AG04450 (cell line): ENCODE data around the gene MST1R. TPM values are rescaled to one million over a fixed set of nuclear protein-coding genes. Genes with fewer than 3 reads are reported as not detected.

Experiments
- CTCF ChIA-PET: fragments of 300-600, 350-600 bp; formaldehyde crosslinking; extraction: SDS; loops from one replicate; lab custom pipeline; 2022; ENCODE audit warnings: antibody characterized with exemption, inconsistent platforms; lab: Charles Lee
- POLR2A ChIA-PET: fragments of 350-600 bp; formaldehyde crosslinking; extraction: SDS; loops from one replicate; lab custom pipeline; 2021; ENCODE audit warnings: antibody characterized with exemption, inconsistent platforms; lab: Yijun Ruan, JAX
- DNase-seq: peaks from one replicate; pipeline ENCODE4 v3.0.0-alpha.2; 2011; ENCODE audit warnings: low read depth, low spot score
- H3K27ac ChIP-seq: one replicate; pipeline ENCODE4 v1.5.1; 2012; ENCODE audit warnings: low read depth, low read length, control low read depth
- H3K27me3 ChIP-seq: one replicate; pipeline ENCODE4 v1.6.0; 2012; ENCODE audit warnings: low read length; ENCODE audit not compliant: control insufficient read depth, insufficient read depth
- H3K4me3 ChIP-seq: 2 replicates; pipeline ENCODE4 v1.5.1; 2011; ENCODE audit warnings: mild to moderate bottlenecking, low read depth, low read length, control low read depth
- H3K9me3 ChIP-seq: 2 replicates; pipeline ENCODE4 v1.5.1; 2012; ENCODE audit warnings: low read length; ENCODE audit not compliant: control insufficient read depth, insufficient read depth
- polyA plus RNA-seq: library from polyadenylated mRNA; depleted of rRNA; stranded (reverse); fragments of >200 nt; gene quantifications from 2 replicates; pipeline ENCODE4 v1.2.3, GENCODE V29; 2011
- TF ChIP-seq, protein P1 (sequence below): IDR thresholded peaks from 2 replicates; pipeline ENCODE4 v1.5.1; 2011; ENCODE audit warnings: low read depth, low read length, control low read depth, inconsistent platforms

MST1R gene
- polyA plus RNA-seq, 1 experiment: 0.10 TPM

DNA sequence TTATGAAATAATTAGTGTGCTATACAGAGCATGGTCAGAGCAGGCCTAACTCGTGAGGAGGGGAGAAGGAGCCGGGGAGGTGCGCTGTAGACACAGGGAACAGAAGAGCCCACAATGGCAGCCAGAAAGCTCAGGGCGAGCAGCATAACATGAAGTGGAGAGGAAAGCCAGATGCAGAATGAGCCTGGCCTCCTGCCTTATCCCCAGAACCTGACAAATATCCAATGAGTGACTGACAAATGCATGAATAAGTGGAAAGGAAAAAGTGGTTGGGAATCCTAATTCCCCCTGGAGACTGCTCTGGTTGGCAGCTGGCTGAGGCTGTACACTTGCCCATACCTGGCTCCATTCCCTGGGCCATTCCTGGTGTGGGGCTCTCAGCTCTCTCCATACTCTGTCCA lies 9.2 kb upstream of the MST1R start:
- H3K4me3 ChIP-seq: no peak overlapping the region
- TF ChIP-seq, protein P1, sequence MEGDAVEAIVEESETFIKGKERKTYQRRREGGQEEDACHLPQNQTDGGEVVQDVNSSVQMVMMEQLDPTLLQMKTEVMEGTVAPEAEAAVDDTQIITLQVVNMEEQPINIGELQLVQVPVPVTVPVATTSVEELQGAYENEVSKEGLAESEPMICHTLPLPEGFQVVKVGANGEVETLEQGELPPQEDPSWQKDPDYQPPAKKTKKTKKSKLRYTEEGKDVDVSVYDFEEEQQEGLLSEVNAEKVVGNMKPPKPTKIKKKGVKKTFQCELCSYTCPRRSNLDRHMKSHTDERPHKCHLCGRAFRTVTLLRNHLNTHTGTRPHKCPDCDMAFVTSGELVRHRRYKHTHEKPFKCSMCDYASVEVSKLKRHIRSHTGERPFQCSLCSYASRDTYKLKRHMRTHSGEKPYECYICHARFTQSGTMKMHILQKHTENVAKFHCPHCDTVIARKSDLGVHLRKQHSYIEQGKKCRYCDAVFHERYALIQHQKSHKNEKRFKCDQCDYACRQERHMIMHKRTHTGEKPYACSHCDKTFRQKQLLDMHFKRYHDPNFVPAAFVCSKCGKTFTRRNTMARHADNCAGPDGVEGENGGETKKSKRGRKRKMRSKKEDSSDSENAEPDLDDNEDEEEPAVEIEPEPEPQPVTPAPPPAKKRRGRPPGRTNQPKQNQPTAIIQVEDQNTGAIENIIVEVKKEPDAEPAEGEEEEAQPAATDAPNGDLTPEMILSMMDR: no peak
- no peaks in the 10 kb centered on the region for H3K9me3 ChIP-seq
- ChIA-PET POLR2A (no interaction called here), CTCF (no interaction called here)
- H3K27ac ChIP-seq: no peak overlapping the region
- no peaks in the 10 kb centered on the region for H3K27me3 ChIP-seq
- no peak for DNase-seq

DNA sequence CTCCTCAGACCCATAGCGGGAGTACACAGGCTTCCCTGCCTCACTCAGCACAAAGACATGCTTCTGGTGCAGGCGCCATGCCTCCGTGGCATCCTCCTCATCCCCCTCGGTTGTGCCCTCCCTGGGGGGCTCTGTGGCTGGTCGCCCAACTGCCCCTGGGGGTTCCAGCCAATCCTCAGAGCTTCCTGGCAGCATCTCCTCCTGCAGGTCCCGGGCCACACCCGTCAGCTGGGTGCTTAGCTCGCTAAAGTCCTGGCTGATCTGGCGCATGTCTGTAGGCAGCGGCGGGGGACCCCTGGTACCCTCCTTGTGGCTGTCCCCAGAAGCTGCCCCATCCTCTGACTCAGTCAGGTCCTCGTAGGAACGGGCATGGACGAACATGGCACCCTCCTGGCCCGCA lies 7.9 kb upstream of the MST1R start:
- ChIA-PET CTCF (no interaction called here), POLR2A (no interaction called here)
- TF ChIP-seq, protein P1: no peak
- Histone ChIP-seq H3K27me3 (no peaks in the 10 kb centered on the region), H3K4me3 (no peak overlapping the region), H3K9me3 (no peaks in the 10 kb centered on the region), H3K27ac (no peak overlapping the region)
- DNase-seq: no peak

DNA sequence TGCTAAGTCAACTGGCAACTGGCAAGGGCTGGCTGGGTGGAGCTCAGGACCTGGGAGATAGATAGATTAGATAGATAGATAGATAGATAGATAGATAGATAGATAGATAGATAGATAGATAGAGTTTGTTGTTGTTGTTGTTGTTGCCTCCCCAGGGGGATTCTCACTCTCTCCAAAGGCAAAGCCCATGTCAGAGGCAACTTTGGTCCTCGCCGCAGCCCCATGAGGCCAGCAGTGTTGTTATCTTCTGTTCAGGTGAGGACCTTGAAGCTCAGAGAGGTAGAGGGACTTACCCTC lies 7.4 kb upstream of the MST1R start:
- ChIA-PET POLR2A (no interaction called here), CTCF (no interaction called here)
- Histone ChIP-seq H3K27ac (no peak overlapping the region), H3K9me3 (no peaks in the 10 kb centered on the region), H3K27me3 (no peaks in the 10 kb centered on the region), H3K4me3 (no peak overlapping the region)
- TF ChIP-seq, protein P1: no peak
- DNase-seq: no peak

DNA sequence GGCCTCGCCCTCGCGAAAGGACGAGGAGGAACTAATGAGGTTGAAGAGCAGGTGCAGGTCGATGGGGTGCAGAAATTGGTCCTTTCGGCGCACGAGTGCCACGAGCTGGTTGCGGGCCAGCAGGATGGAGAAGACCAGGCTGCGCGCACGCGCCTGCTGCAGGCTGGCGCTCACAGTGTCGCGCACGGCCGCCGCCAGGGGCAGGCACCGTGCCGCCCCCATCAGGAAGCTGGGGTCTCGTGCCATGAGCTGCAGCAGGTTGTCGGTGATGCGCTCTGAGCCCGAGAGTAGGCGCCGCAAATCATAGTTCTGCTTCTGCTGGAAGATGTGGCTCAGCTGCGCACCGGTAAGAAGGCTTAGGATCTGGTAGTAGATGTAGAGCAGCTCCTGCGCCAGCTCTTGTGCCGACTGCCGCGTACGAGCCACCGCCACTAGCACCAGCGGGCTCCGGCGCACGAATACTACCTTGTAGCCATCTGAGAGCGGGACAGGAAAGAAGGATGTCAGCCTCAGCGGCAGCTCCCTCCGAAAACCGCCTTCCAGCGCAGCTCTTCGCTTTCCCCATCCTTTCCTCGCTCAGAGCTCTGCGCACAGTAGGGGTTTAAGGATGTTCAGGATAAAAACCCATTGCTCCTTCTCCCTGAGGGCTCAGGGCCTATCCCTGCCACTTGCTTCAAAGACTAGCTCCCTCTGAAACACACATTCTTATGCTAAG lies 6.9 kb upstream of the MST1R start:
- H3K9me3 ChIP-seq: no peaks in the 10 kb centered on the region
- ChIA-PET CTCF (no interaction called here), POLR2A (no interaction called here)
- H3K27me3 ChIP-seq: no peaks in the 10 kb centered on the region
- TF ChIP-seq, protein P1: no peak
- H3K4me3 ChIP-seq: no peak overlapping the region
- no peak overlapping the region for H3K27ac ChIP-seq
- no peak for DNase-seq

DNA sequence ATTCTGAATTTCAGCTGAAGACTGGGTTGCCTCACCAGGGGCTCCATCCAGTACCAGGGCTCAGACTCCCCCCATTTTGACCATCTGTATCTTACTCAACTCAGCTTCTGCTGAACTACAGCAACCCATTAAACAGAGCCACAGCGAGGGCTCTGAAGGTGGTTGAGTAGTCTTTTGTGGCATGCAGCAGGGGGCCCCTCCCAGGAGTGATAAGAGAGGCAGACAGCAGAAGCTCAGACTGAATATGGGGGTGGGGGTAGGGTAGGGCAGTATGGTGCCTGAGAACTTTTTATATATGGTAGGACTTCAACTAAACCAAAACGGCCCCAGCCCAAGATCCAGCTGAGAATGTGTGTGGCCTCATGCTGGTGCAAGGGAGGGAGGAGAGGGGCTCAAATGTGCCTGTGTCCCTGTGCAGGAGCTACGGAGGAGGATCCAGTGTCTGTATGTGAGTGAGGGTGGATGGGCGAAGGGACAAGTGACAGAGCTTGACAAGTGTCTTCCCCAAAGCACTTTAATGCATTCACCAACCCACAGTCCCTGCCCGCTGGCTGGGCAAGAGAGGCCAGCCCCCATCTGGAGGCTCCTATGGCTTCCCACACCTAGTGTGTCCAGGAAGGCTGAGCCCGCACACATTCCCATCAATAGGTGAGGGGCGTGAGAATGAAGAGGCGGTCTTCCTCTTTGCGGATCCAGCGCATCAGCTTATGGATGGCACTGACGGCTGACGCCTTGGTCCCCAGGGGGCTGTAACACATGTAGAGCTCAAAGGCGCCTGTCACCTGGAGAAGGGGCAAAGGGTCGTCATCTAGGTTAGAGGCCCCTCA lies 4.9 kb upstream of the MST1R start:
- no peak overlapping the region for H3K4me3 ChIP-seq
- no peak overlapping the region for H3K27ac ChIP-seq
- TF ChIP-seq, protein P1: no peak
- POLR2A ChIA-PET: no interaction called here
- H3K27me3 ChIP-seq: no peaks in the 10 kb centered on the region
- CTCF ChIA-PET: interaction anchor here (1.1 kb wide), 1 partner anchor 207 kb away, joined by 3 read pairs; no protein-coding TSS in a partner anchor
- H3K9me3 ChIP-seq: no peaks in the 10 kb centered on the region
- no peak for DNase-seq
